Smooth muscle cell (in vitro differentiated cells): ENCODE measurements around the gene MRM2. TPM values are rescaled to one million over a fixed set of nuclear protein-coding genes. Genes with fewer than 3 reads are reported as not detected.

Experiments
- DNase-seq: peaks from one replicate; lab custom pipeline; 2025; ENCODE audit not compliant: unreplicated experiment; lab: John Stamatoyannopoulos, UW
- H2AFZ ChIP-seq: fragments of 200-600 bp; sonication (generic); 2 replicates; pipeline ENCODE4 v1.6.0; 2016; ENCODE audit warnings: antibody characterized with exemption, low read depth, mild to moderate bottlenecking
- H3F3A ChIP-seq: fragments of 200-600 bp; sonication (generic); 2 replicates; pipeline ENCODE4 v1.6.0; 2017; ENCODE audit warnings: antibody characterized with exemption, low read depth
- H3K27ac ChIP-seq: fragments of 200-600 bp; sonication (generic); 2 replicates; pipeline ENCODE4 v1.5.1; 2016; ENCODE audit warnings: low read depth, mild to moderate bottlenecking
- H3K27me3 ChIP-seq: fragments of 200-600 bp; sonication (generic); 2 replicates; pipeline ENCODE4 v1.6.1; 2016; ENCODE audit warnings: low read depth, mild to moderate bottlenecking
- H3K36me3 ChIP-seq: fragments of 200-600 bp; sonication (generic); 2 replicates; pipeline ENCODE4 v1.5.1; 2016; ENCODE audit warnings: low read depth
- H3K4me1 ChIP-seq: fragments of 200-600 bp; sonication (generic); 2 replicates; pipeline ENCODE4 v1.5.1; 2016; ENCODE audit warnings: low read depth
- H3K4me2 ChIP-seq: fragments of 200-600 bp; sonication (generic); 2 replicates; pipeline ENCODE4 v1.6.0; 2016; ENCODE audit warnings: mild to moderate bottlenecking
- H3K4me3 ChIP-seq: fragments of 200-600 bp; sonication (generic); 2 replicates; pipeline ENCODE4 v1.5.1; 2016; ENCODE audit warnings: mild to moderate bottlenecking
- H3K79me2 ChIP-seq: fragments of 200-600 bp; sonication (generic); 2 replicates; pipeline ENCODE4 v1.6.0; 2016; ENCODE audit warnings: low read depth, mild to moderate bottlenecking
- H3K9ac ChIP-seq: fragments of 200-600 bp; sonication (generic); 2 replicates; pipeline ENCODE4 v1.6.0; 2016; ENCODE audit warnings: low read depth
- H3K9me3 ChIP-seq: fragments of 200-600 bp; sonication (generic); replicated peaks from 2 replicates; pipeline ENCODE4 v1.5.1; 2016; ENCODE audit warnings: low read depth
- H4K20me1 ChIP-seq: fragments of 200-600 bp; sonication (generic); 2 replicates; pipeline ENCODE4 v1.6.0; 2016; ENCODE audit warnings: low read depth
- WGBS: methylation state at CpG from one replicate; pipeline ENCODE4 v1.1.7; 2016; ENCODE audit warnings: low lambda C conversion rate; 5-methylcytosine and 5-hydroxymethylcytosine counted together
- polyA plus RNA-seq: library from polyadenylated mRNA; unstranded; fragments of >200 nt; fragmentation: Nextera tagmentation; extraction: Ambion mirVana; gene quantifications from 2 replicates; pipeline ENCODE4 v1.2.1, GENCODE V29; 2016
- total RNA-seq: library from RNA; depleted of rRNA; stranded (reverse); fragments of >200 nt; gene quantifications from 2 replicates; pipeline ENCODE4 v1.2.3, GENCODE V29; 2014
- TF ChIP-seq, protein P1 (sequence below): fragments of 200-600 bp; sonication (generic); IDR thresholded peaks from 2 replicates; pipeline ENCODE4 v1.5.1; 2017; ENCODE audit warnings: borderline replicate concordance, mild to moderate bottlenecking, antibody characterized with exemption; ENCODE audit not compliant: insufficient read depth, poor library complexity, severe bottlenecking

MRM2 gene
- total and polyA plus RNA-seq, 2 experiments from 2014 or later: 17.1 to 30.8 TPM

DNA sequence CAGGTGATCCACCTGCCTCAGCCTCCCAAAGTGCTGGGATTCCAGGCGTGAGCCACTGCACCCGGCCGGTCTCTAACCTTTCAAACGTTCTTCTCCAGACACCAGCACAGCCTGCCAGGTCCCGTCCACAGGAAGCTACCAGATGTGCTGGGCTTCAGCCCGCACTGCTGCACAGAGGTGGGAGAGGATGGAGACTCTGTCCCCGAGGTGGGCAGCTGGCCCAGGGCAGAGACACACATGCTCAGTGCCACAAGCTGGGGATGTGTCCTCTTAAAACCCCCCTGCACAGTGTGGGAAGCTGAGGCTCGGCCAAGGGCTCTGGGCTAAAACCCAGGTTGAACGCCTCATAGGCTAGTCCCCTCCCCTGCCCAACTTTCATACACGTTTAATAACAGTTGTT lies 9.4 kb upstream of the MRM2 start:
- Histone ChIP-seq H3K9ac (no peak overlapping the region), H3K4me2 (no peak overlapping the region), H3K9me3 (no peaks in the 10 kb centered on the region), H3K4me3 (no peak overlapping the region), H3F3A (no peaks in the 10 kb centered on the region), H3K36me3 (no peaks in the 10 kb centered on the region), H4K20me1 (no peaks in the 10 kb centered on the region), H2AFZ (no peak overlapping the region), H3K27ac (no peak overlapping the region), H3K27me3 (no peaks in the 10 kb centered on the region), H3K79me2 (no peaks in the 10 kb centered on the region), H3K4me1 (no peaks in the 10 kb centered on the region)
- DNase-seq: no peak
- 83% methylated on average over 10 of the region's 10 CpGs for WGBS
- TF ChIP-seq, protein P1, sequence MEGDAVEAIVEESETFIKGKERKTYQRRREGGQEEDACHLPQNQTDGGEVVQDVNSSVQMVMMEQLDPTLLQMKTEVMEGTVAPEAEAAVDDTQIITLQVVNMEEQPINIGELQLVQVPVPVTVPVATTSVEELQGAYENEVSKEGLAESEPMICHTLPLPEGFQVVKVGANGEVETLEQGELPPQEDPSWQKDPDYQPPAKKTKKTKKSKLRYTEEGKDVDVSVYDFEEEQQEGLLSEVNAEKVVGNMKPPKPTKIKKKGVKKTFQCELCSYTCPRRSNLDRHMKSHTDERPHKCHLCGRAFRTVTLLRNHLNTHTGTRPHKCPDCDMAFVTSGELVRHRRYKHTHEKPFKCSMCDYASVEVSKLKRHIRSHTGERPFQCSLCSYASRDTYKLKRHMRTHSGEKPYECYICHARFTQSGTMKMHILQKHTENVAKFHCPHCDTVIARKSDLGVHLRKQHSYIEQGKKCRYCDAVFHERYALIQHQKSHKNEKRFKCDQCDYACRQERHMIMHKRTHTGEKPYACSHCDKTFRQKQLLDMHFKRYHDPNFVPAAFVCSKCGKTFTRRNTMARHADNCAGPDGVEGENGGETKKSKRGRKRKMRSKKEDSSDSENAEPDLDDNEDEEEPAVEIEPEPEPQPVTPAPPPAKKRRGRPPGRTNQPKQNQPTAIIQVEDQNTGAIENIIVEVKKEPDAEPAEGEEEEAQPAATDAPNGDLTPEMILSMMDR: no peak

DNA sequence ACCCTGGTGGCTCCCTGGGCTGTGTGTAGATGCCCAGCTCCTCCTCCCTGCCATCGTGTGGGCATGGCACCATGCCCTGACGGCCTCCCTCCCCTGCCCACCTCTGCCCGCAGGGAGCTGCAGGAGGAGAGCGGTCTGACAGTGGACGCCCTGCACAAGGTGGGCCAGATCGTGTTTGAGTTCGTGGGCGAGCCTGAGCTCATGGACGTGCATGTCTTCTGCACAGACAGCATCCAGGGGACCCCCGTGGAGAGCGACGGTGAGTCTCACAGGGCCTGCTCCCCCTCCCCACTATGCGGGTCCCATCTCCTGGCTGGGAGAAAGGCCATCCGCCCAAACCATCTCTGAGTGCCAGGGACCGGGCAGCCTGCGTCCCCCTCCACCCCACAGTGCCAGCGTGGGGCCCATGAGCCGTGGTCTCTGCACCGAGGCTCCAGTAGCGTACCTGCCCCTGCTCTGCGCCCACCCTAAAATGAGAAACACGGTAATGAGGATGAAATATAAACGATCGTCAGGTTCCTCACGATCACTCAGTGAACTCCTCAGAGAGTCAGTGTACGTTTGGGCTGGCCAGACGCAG lies 7.8 kb upstream of the MRM2 start:
- Histone ChIP-seq H3K36me3 (no peaks in the 10 kb centered on the region), H3K27me3 (no peaks in the 10 kb centered on the region), H3K9ac (peak overlapping the region; percentile 17), H3K4me2 (no peak overlapping the region), H3F3A (no peaks in the 10 kb centered on the region), H3K4me1 (no peaks in the 10 kb centered on the region), H3K4me3 (no peak overlapping the region), H2AFZ (no peak overlapping the region), H3K79me2 (no peaks in the 10 kb centered on the region), H4K20me1 (no peaks in the 10 kb centered on the region), H3K27ac (peak overlapping the region; percentile 76), H3K9me3 (no peaks in the 10 kb centered on the region)
- TF ChIP-seq, protein P1: no peak
- no peak for DNase-seq
- WGBS: 93% methylated on average over 27 of the region's 27 CpGs

DNA sequence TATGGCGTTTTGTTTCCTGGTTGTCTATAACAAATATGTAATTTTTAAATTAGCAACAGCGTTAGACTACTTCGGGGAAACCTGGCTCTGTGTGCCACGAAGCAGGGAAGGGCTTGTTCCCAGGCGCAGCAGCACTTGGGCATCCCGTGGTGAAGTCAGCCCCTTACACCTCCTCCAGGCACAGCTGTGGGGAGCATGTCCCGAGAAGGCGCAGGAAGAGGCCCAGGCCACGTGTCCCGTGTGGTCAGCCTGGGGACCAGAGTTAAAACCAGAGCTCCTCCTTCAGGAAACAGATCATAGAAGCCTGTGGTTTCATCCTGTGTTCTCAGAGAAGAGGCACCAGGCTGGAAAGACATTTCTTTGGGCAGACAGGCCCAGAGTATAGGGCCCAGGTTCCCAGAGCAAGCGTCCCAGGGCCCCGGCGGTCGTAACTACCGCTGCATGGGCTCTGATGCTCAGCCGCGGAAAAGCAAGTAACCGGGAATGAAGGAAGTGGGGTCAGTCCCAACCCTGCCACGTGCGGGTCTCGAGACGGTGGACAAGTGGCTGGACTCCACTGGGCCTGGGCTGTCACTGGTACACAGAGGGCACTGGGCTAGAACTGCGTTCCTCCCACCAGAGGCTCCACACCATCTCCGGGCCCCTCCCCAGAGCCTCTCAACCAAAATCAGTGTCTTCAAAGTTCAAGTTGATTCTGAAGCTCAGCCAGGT lies 7.1 kb upstream of the MRM2 start:
- TF ChIP-seq, protein P1: no peak
- no peak overlapping the region for H3K4me3 ChIP-seq
- H2AFZ ChIP-seq: no peak overlapping the region
- H3K4me1 ChIP-seq: no peaks in the 10 kb centered on the region
- peak overlapping the region; percentile 64 for H3K4me2 ChIP-seq
- 60% methylated on average over 24 of the region's 24 CpGs for WGBS
- no peaks in the 10 kb centered on the region for H3F3A ChIP-seq
- peak; percentile 35 for DNase-seq
- H3K27ac ChIP-seq: peak overlapping the region; percentile 76
- no peaks in the 10 kb centered on the region for H3K27me3 ChIP-seq
- no peaks in the 10 kb centered on the region for H3K79me2 ChIP-seq
- H3K36me3 ChIP-seq: no peaks in the 10 kb centered on the region
- peak overlapping the region; percentile 17 for H3K9ac ChIP-seq
- H3K9me3 ChIP-seq: no peaks in the 10 kb centered on the region
- H4K20me1 ChIP-seq: no peaks in the 10 kb centered on the region
